ENCODE measurements around the gene PSMC4.

The PSMC4 gene

DNA sequence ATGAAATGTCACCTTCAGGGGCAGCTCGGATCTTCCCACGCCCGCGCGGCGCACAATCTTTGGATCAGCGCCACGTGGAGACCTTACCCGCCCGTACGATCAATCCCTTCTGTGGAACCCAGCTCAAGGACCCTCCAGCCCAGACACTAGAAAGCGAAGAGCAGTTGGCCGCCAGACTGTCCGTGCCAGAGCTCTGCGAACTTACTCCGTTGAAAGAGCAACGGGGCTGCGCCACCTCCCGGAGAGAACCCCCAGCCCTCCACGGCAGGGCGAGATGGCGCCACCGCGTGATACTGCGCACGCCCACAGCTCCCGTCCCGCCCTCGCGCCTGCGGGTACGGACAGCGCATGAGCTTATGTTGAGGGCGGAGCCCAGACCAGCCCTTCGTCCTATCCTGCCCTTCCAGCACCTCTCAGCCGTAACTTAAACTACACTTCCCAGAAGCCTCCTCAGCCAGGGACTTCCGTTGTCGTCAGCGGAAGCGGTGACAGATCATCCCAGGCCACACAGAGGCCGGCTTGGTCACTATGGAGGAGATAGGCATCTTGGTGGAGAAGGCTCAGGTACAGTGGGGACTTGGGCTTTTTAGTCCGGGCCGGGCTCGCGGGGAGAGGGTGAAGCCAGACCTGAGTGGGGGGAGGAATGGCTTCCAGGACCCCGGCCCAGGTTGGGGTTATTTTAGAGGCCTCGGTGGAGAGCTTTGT, at the start of gene PSMC4:
Gene PSMC4 (plus strand): TSS at position 491 of the 705 bp plus-strand sequence. CDS start 38 bp downstream, at position 529.
- peak; percentile 92 for DNase-seq

DNA sequence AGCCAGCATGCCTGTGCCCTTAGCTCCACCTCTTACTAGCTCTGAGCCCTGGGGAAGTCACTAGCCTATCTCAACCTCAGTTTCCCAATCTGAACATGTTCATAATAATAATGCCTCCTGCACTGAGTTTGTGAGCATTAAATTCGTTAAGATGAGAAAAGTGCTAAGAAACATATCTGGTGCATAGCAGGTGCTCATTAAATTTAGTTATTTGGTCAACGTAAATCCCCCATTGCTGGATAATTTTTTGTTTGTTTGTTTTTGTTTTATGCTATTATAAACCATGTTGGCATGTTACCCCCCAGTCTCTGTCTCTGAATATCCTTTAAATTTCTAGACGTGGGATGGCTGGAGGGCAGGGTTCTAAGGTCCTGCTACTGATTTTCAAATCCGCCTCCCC, 47.1 kb upstream of the PSMC4 start:
- DNase-seq, result no peak

DNA sequence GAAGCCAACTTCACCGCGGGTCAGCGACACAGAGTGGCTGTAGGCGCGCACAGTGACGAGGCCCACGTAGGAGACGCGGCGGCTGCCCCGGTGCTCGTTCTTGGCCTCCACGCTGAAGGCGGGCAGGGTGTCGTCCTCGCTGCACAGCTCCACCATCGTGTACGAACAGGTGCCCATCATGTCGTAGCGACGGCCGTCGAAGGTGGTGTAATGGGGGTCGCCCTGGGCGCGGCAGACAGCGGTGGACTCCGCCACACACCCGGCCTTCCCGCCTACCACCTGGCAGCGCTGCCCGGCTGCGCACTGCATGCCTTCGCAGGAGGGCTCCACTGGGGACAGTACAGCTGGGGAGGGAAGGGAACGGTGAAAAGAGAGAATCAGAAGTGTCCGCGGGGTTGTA, 46.6 kb upstream of the PSMC4 start:
- no peak for DNase-seq

DNA sequence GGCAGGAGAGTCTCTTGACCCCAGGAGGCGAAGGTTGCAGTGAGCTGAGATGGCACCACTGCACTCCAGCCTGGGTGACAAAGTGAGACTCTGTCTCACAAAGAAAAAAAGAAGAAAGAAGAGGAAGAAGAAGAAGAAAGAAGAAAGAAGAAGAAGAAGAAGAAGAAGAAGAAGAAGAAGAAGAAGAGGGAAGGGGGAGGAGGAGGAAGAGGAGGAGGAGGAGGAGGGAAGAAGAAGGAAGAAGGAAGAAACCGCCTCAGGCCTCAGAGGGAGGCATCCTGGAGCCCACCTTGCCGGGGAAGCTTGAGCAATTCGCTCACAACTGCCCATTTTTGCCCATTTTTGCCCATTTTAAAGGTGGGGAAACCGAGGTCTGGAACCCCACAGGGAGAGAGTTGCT, 46.0 kb upstream of the PSMC4 start:
- no peak for DNase-seq

DNA sequence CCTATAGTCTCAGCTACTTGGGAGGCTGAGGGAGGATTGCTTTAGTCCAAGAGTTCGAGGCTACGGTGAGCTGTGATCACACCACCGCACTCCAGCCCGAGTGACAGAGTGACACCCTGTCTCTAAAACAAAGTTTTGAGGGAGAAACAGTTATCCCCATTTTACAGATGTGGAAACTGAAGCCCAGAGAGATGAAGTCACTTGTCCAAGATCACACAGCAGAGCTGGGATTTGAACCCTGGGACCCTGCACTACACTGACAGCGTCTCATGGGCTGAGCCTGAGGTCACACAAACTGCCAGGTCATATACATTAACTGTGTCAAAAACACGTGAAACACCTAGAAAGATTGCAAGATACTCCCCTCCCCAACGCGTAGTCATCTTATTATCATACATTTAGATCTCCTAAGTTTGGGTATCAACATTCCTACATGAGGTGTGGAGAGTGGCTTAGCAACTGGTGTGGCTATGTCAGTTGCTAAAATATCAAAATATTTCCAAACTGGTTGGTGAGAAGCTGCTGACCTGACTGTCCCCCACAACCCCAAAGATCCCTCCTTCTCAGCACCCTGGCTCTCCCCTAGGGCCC, 44.7 kb upstream of the PSMC4 start:
- no peak for DNase-seq

DNA sequence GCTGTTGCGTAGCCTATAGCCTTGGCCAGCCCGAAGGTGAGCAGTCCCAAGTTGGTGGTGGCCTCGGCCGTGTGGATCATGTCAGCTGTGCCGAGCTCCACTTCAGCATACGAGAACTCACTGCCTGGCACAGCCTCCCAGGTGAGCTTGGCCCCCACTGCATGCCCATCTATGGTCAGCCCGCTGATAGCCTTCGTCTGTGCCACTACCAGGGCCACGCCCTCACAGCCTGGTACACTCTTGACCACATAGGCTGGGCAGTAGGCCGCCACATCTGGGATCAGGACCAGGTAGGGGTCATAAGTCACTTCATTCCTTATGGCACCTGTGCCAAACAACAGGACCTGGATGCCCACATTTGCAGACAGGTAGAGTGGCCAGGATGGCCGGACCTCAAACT, 43.9 kb upstream of the PSMC4 start:
- no peak for DNase-seq

DNA sequence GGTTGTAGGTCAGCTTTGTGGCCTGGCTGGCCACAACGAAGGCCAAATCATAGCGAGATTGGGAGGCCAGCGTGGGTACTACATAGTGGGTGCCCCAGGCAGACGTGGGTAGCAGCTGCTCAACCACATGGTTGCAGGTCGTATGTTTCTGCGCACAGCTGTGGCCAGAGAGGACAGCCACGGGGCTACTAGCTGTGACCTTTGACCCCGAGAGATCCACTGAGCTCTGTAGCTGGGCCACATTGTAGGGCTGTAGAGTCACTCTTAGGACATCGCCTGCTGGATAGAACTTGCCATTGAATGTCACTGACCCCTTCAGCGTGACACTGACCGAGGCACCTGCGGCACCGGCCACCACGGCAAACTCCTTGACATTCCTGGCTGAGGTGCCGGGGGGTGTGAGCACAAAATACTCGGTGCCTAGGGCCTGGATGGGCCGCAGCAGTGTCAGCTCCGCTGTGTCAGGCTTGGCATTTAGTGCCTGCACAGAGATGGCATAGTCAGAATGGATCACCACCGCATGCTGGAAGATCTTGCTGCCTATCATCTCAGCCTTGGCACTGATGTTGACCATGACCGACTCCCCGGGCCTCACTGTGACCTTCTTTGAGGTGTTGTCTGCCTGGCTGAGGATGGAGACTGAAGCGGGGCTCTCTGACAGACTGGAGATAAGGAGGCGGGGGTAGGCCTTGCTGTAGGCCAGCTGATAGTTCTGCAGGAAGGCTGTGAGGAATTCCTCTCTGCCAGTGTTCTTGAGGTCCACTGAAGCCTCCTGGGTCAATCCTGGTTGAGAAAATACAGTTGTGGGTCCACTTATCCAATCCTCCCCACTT, 43.2 kb upstream of the PSMC4 start:
- DNase-seq, result no peak

DNA sequence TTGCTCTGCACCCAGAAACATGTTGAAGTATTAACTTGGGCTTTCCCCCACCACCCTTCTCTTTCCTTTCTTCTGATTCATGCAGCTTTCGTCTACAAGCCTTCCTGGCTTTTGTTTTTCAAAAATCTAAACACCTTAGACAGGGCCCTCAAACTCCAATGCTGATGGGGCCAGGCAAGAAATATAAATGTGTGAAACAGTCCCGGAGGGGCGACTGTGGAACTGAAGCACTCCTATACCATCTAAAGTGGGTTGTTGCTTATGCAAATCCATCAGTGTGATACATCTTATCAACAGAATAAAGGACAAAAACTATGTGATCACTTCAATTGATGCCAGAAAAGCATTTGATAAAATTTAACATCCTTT, 42.6 kb upstream of the PSMC4 start:
- DNase-seq, result no peak

DNA sequence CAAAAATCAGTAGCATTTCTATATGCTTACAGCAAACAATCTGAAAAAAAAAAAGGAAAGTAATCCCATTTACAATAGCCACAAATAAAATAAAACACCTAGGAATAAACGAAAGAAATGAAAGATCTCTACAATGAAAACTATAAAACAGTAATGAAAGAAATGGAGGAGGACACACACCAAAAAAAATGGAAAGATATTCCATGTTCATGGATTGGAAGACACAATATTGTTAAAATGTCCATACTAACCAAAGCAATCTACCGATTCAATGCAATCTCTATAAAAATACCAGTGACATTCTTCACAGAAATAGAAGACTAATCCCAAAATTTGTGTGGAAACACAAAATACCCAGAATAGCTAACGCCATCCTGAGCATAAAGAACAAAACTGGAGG, 41.2 kb upstream of the PSMC4 start:
- no peak for DNase-seq

DNA sequence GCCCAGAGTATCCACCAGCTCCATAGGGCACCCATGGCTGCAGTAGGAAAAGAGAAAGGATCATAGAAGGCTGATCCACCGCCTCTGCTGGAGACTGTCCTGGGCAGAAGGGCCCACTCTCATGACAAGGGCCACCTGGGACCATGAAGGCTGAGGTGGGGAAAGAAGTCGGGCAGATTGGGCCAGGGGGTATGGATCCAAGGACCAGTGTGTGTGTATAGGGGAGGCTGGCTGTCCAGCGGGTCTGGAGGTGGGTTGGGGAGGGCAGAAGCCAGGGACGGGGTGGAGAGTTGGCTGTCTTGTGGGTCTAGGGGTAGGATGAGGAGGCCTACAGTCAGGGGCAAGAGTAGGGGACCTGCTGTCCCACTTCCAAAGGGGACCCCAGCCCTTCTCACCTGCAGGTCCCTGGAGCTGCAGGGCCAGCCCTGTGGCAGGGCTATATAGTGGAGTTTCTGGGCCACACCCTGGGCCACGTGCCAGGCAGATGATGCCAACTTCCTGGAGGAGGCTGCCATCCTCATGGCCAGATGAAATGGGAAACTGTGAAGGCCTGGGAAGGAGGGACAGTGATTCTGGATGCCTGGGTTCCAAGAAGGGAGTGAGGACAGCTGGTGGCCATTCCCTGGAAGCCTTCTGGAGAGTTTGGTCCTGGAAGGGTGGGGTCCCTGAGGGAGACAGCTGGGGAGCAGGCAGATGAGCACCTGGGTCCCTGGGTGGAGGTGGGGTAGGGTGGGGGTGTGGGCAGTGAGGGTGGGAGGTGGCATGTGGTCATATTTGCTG, 36.2 kb upstream of the PSMC4 start, which contains the start of gene FCGBP:
Gene FCGBP (minus strand): TSS at position 51 of the 780 bp plus-strand sequence.
- no peak for DNase-seq

DNA sequence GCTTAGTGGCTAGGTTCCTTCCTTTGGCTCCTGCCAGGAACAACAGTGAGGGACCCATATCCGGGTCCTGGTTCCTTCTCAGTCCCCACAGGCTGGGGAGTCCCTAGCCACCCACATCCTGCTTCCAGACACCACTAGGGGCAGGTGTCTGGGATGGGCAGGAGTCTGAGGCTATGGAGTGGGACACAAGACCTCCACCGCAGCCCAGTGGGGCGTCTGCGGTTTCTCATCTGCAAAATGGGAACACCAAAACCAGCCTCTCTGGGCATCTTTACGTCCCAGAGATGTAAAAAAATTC, 35.7 kb upstream of the PSMC4 start:
- DNase-seq, result no peak

DNA sequence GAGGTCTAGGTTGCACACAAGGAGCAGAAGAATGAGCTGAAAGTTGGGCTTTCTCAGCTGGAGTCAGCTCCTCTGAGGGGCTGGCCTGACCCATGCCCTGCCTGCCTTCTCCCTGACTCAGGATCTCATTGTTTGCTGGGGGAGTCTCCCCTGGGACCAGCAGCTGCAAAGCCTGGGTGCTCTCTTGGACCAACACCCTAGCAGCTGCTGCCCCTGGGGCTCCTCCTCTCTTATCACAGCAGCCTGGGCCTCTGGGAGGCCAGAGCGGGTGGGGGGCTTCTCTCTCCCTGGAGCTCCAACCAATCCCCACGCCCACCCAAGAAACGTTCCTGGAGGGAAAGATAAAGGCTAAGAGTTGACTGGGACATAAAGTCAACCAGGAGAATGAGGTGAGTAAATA, 34.9 kb upstream of the PSMC4 start:
- DNase-seq, result no peak

DNA sequence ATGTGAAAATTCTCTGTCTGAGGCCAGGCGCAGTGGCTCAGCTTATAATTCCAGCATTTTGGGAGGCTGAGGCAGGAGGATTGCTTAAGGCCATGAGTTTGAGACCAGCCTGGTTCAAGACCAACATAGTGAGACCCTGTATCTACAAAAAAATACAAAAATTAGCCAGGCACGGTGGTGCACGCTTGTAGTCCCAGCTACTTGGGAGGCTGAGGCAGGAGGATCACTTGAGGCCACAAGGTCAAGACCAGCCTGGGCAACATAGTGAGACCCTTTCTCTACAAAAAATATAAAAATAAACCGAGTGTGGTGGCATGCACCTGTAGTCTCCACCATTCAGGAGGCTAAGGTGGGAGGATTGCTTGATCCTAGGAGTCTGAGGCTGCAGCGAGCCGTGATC, 34.3 kb upstream of the PSMC4 start:
- no peak for DNase-seq

DNA sequence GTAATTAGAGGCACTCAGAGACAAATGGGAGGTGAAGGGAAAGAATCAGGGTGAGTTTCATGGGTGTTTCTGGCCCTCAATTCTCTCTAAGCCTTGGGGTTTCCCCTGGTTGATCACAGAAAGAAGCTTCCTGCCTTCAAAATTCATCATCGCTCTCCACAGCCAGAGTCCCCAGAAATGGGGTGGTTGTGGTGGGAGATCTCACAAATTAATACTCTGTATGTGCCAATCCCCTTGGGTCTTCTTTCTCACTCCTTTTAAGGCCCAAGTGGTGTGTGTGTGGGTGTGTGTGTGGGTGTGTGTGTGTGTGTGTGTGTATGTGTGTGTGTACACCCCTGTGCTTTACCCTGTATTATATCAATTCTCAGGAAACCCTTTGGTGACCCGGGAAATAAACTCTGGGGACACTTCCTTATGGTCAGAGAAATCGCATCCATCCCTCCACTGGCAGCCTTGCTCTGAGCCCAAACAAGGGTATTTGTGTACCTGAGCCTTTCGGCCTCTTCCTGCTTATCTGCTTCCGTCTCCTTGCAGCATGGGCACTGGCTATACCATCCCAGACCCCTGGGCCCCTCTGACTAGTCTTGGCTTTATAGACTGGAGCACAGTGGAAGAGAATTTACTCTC, 33.8 kb upstream of the PSMC4 start:
- no peak for DNase-seq

DNA sequence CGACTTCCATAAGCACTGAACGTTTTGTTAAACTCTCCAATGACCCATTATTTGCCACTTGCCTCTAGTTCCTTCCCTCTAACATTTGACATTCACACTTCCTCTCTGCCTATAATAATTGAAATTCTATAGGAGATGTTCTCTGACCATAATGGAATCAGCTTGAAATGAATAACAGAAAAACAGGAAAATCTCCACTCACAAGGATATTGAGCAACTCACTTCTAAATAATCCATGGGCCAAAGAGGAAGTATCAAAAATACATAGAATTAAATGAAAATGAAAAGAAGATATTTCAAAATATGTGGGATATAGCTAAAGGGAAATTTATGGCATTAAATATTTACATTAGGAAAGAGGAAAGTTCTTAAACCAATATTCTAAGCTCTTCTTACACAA, 33.2 kb upstream of the PSMC4 start:
- DNase-seq, result no peak

DNA sequence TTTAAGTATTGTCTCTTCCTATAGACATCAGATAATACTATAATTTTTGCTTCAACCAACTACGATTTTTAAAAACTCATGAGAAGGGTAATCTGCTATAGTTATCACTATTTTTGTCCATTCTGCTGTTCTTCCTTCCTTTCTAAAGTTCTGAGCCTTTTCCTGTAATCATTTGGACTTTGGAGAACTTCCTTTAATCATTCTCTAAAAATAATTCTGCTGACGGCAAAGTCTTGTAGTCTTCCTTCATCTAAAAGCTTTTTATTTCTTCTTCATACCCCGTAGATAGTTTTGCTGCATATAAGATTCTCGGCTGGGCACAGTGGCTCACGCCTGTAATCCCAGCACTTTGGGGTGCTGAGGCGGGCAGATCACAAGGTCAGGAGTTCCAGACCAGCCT, 31.4 kb upstream of the PSMC4 start:
- DNase-seq, result no peak

DNA sequence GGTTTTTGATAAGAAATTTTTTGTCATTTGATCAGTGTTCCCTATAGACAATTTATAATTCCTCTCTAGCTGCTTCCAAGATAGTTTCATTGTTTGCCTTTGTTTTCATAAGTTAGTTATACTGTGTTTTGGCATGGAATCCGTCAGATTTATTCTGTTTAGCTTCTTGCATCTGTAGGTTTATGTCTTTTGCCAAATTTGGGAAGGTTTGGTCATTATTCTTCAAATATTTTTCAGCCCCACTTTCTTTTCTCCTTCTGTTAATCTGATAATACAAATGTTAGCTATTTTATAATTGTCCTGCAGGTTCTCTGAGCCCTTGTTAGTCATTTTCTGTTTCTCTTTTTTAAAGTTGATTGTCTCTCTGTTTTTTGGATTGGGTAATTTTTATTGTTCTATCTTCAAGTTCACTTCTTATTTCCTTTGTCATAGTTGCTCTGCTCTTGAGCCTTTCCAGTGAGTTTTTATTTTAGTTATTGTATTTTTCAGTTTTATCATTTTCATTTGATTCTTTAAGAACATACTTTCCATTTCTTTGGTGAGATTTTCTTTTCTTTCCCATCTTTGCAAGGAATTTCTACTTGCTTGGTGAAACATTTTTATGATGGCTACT, 30.6 kb upstream of the PSMC4 start:
- no peak for DNase-seq

DNA sequence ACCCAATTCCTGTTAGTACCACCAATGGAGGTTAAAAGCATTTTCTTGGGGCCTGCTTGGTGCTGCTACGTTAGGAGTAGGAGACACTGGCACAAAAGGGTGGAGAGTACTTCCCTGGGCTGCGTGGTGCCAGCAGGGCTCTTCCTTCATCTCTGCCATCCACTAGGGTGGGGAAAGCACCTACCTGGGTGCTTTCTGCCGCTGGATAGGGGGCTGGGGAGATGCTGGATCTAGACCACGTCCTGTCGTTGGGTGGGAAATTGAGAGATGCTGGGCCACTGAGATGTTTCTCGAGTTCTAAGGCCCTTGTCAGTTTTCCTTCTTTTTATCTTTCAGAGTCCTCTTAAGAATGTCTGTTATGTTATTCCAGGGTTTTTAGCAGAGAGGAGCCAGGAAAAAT, 29.8 kb upstream of the PSMC4 start:
- no peak for DNase-seq

DNA sequence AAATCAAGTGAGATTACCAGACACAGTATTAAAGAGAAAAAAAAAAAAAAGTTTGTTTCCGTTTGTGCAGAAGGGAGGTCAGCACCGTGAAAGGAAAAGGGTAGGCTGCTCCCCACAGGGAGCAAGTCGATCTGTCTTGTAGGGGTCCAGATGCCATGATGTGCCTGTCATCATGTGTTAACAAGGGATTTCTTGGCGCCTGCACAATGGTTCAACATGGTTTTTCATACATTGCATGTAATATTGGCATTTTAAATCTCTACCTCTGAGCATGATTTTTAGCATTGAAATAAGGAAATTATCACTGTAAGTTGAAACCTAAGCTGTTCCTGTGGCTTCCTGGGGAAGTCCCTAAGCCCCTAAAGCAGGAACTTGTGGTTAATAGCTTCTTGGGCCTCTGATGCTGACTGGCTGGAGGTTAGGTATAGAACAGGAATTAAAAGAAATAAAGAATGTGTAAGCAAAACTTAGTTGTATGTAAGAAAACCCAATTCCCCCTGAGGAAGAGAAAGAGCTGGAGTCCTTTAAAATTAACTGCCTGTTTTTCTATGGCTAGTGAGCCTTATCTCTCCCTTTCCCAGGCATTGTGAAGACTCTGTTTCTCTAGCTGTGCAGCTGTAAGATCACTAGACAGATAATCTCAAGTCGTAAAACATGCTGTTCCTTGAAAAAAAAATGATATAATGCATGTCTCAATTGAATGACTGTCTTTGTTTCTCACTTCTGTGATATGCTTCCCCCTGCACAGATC, 29.2 kb upstream of the PSMC4 start:
- no peak for DNase-seq

DNA sequence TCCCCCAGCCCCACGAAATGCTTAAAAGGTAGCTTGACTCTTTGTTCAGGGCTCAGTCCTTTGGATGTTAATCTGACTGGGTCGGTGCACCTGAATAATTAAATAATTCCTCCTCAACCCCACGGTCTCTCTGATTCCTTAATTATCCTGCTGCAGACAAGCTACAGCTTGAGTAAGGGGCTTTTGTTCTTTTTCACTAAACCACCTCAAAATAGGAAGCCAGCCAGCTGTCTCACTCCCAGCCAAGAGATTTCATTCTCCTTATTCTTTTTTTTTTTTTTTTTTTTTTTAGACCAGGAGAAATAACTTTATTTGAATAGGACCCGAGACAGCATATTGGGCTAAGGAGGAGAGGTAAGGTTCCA, 28.6 kb upstream of the PSMC4 start:
- DNase-seq, result no peak

DNA sequence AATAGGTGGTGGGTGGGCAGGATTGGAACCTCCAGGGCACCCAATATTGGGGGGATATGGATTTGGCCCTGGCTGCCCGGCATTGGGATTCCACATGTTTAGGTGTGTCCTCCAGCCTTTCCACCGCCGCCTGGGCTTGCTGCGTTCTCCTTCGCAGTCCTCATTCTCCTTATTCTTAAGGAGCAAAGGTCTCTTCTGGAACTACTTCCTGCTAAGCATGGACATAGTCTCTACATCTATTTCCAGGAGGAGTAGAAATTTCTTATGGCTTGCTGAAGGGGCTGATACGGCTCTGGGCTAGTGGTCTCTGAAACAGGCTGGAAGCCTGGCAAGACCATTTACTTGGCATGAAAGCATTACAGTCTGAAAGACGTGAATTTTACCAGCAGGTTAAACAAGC, 27.4 kb upstream of the PSMC4 start:
- no peak for DNase-seq

DNA sequence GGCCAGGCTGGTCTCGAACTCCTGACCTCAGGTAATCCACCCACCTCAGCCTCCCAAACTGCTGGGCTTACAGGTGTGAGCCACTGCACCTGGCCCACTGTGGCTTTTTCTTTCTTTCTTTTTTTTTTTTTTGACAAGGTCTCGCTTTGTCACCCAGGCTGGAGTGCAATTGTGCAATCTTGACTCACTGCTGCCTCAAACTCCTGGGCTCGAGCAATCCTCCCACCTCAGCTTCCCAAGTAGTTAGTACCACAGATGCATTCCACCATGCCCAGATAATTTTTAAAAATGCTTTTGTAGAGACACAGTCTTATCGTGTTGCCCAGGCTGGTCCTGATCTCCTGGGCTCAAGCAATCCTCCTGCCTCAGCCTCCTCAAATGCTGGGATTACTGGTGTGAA, 24.4 kb upstream of the PSMC4 start:
- no peak for DNase-seq
